NB4 (cell line): Measurements from ENCODE around the gene TEDC1.

Experiments
- DNase-seq: peaks from one replicate; pipeline ENCODE4 v3.0.0; 2010; ENCODE audit warnings: low read depth
- H3K4me3 ChIP-seq: one replicate; pipeline ENCODE4 v1.5.1; 2011; ENCODE audit warnings: mild to moderate bottlenecking, low read depth, low read length, moderate library complexity
- MYC ChIP-seq: IDR thresholded peaks from 2 replicates; pipeline ENCODE4 v1.6.1; 2011; ENCODE audit warnings: low read depth, low read length
- POLR2A ChIP-seq: IDR thresholded peaks from 2 replicates; pipeline ENCODE4 v1.6.1; 2011; ENCODE audit warnings: mild to moderate bottlenecking; ENCODE audit not compliant: insufficient read length; ENCODE audit errors: extremely low read depth
- TF ChIP-seq, protein P1 (sequence below): IDR thresholded peaks from one replicate; pipeline ENCODE4 v1.5.1; 2012; ENCODE audit warnings: low read depth, low read length
- TF ChIP-seq, protein P2 (sequence below): IDR thresholded peaks from 2 replicates; pipeline ENCODE4 v1.6.1; 2011; ENCODE audit warnings: low read depth, low read length

The TEDC1 gene

DNA sequence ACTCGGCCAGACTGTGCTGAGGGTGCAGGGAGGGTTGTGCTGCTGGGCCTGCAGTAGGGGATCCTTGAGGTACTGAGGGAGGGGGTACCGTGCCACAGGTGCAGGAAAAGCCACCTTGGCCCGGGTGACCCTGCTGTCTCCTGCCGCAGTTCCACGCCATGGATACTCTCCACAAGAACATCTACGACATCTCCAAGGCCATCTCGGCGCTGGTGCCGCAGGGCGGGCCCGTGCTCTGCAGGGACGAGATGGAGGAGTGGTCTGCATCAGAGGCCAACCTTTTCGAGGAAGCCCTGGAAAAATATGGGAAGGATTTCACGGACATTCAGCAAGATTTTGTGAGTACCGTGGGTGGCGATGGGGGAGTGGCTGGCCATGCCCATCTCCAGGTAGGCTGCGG lies 30.4 kb upstream of the TEDC1 start:
- no peak overlapping the region for H3K4me3 ChIP-seq
- no peak for DNase-seq
- TF ChIP-seq, protein P1, sequence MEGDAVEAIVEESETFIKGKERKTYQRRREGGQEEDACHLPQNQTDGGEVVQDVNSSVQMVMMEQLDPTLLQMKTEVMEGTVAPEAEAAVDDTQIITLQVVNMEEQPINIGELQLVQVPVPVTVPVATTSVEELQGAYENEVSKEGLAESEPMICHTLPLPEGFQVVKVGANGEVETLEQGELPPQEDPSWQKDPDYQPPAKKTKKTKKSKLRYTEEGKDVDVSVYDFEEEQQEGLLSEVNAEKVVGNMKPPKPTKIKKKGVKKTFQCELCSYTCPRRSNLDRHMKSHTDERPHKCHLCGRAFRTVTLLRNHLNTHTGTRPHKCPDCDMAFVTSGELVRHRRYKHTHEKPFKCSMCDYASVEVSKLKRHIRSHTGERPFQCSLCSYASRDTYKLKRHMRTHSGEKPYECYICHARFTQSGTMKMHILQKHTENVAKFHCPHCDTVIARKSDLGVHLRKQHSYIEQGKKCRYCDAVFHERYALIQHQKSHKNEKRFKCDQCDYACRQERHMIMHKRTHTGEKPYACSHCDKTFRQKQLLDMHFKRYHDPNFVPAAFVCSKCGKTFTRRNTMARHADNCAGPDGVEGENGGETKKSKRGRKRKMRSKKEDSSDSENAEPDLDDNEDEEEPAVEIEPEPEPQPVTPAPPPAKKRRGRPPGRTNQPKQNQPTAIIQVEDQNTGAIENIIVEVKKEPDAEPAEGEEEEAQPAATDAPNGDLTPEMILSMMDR, result no peak
- no peak for TF ChIP-seq POLR2A

DNA sequence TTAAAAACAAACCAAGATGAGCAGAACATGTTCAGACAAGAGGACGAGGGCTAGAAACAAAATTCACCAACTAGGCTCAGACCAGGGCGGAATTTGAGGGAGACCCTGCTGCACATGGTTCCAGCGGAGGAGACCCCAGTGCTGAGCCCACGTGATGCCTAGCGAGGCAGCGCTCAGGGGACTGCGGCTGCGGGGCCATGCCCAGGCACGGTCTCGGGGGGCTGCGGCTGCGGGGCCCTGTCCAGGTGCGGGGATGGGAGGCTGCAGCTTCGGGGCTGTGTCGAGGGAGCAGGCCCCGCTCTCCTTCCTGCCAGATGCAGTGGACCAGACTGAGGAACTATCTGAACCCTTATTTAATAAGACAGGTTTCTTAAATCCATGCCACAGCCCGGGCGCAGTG lies 29.1 kb upstream of the TEDC1 start:
- no peak overlapping the region for H3K4me3 ChIP-seq
- TF ChIP-seq, protein P2, sequence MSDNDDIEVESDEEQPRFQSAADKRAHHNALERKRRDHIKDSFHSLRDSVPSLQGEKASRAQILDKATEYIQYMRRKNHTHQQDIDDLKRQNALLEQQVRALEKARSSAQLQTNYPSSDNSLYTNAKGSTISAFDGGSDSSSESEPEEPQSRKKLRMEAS, result no peak
- TF ChIP-seq MYC, result no peak
- TF ChIP-seq, protein P1, result no peak
- no peak for TF ChIP-seq POLR2A
- DNase-seq, result no peak

DNA sequence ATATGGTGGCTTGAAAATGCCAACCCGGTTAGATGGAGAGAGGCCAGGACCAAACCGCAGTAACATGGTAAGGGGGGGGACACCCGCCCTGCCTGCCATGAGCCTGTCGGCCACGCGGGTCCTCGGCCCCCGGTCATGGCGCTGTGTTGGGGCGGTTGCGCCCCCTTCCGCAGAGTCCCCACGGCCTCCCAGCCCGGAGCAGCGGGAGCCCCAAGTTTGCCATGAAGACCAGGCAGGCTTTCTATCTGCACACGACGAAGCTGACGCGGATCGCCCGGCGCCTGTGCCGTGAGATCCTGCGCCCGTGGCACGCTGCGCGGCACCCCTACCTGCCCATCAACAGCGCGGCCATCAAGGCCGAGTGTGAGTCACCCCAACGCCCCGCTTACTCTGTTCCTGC lies 26.5 kb upstream of the TEDC1 start:
- H3K4me3 ChIP-seq, result no peak overlapping the region
- no peak for DNase-seq
- TF ChIP-seq, protein P2, result no peak
- no peak for TF ChIP-seq POLR2A

DNA sequence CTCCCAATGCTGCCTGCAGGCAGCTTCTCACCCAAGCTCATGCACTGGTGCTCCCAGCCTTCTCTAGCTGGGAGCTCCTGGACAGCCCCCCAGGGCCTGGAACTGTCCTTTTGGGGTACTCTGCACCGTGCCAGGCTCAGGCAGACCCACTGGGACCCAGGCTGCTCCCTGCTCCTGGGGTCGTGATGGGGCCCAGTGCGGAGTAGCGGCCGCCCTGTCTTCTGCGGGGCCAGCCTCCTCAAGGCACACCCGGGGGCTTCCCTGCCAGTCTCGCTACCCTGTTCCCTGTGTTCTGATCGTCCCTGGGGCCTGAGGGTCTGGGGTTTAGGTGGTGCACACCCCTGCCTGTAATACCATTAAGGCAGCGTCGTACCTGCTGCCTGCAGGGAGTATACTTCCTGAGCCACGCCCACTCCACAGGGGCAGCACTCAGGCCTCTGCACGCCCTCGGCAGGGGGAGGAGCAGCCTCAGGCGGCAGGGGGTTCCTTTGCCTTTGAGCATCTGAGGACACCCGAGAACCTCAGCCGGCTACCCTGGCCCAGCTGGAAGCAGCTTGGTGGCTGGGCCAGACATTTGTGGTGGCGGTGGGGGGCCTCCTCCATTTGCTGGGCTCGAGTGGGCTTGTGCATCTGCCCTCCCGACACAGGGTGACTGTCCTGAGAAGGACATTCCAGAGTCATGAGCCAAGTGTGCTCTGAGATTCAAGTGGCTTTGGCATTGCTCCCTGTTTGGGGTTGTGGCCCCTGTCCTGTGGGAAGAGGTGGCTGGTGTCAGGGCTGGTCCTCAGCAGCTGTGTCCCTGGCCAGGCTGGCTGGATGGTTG lies 25.6 kb upstream of the TEDC1 start:
- no peak for DNase-seq
- TF ChIP-seq POLR2A, result no peak
- no peak overlapping the region for H3K4me3 ChIP-seq

DNA sequence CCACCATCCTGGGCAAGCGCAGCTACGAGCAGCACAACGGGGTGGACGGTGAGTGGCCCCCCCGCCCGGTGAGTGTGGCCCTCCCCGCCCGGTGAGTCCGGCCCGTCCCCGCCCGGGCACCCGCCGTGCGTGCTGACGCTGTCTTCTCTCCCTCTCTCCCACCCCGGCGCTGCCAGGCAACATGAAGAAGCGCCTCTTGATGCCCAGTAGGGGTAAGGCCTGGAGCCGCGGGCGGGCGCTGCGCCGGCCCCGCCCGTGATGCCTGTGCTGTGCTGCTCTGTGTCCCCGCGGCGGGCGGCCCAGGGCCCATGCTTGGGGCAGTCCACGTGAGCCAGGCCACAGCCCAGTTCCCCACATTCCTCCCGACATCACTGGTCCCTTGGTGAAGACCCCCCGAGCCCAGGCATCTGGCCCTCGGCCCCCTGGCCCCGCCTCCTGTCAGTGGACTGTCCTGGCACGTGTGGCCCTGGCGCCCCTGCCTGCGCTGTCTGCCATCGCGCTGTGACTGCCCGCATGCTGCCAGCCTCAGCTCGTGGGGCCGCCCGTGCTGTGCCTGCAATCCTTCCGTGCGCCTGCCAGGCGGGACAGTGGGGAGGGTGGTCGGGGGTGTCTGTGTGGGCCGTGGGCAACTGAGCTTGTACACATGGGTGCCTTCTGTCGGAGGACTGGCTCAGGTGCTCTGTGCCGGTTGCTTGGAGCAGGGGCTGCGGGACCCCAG lies 24.4 kb upstream of the TEDC1 start:
- no peak overlapping the region for H3K4me3 ChIP-seq
- TF ChIP-seq POLR2A, result no peak
- DNase-seq, result no peak

DNA sequence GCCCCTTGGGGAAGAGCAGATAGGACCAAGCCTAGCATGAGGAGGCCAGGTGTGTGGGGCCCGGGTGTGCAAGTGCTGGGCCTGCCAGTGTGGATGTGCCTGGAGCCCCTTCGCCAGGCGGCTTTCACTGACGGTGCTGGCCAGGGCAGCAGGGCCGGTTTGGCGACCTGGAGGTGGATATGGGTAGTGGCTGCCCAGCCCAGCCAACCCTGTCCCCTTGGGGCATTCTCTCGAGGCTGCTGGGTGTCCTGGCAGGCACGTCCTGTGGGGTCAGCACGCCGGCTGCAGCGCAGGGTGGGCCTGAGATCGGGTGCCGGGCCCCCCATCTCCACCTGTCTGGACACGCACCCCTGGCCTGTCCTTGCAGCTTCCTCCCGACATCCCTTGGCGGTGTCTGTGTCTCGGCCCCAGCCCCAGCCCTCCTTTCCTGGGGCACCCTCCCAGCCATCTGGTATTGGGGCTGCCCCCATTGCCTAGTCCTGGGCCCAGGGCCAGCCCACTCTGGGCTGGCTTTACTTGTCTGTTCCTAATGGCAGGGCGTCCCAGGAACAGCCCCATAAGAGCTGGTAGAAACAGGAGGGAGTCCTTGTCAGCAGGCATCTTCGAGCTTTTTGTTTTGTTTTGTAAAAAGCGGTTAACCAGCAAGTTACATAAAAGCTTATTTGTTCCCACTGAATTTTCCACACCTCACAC lies 23.7 kb upstream of the TEDC1 start:
- no peak for DNase-seq
- H3K4me3 ChIP-seq, result no peak overlapping the region

DNA sequence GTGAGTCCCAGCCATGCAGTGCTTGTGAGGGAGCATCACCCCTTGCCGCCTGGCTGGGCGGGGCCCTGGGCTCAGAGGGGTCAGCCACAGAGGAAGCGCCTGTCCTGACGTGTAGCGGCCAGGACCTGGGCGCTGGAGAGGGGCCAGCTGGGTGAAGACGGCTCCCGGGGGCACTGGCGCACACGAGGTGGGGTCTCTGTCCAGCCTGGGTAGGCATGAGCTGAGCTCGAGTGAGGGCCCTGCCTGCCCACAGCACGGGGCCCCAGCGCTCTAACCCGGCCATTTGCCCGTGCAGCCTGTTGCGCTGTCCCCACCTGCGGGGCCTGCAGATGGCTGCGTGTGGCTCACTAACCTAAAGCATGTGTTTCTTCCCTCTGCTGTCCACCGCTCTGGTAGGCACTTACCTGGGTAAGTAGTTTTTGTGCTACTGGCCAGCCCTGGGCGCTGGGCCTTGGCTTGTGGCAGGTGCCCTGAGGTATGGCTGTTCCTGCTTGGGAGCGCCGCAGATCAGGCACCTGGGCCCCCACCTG lies 23.0 kb upstream of the TEDC1 start:
- H3K4me3 ChIP-seq, result no peak overlapping the region
- no peak for DNase-seq
- TF ChIP-seq POLR2A (no peak), MYC (no peak)
- TF ChIP-seq, protein P1, result no peak
- TF ChIP-seq, protein P2, result no peak

More for the DNA sequence above, 23.7 kb upstream of the TEDC1 start:
- TF ChIP-seq, protein P2, result no peak
- TF ChIP-seq MYC, result no peak
- TF ChIP-seq POLR2A, result no peak
- TF ChIP-seq, protein P1, result no peak
